Measurements from ENCODE around the gene ACAP3. TPM values are rescaled to one million over a fixed set of nuclear protein-coding genes. Genes with fewer than 3 reads are reported as not detected.
"Not testable (repeated sequence)": the region's sequence is repeated elsewhere in the genome, so short reads cannot be mapped to it uniquely, and the experiment has no call there.

Gene ACAP3
- polyA plus RNA-seq, 1 donor, result 54.6 TPM

- DNase-seq, result no peak
Measured at GRCh38 chr1:1260843-1261560, 46.7 kb downstream of the ACAP3 start.

DNA sequence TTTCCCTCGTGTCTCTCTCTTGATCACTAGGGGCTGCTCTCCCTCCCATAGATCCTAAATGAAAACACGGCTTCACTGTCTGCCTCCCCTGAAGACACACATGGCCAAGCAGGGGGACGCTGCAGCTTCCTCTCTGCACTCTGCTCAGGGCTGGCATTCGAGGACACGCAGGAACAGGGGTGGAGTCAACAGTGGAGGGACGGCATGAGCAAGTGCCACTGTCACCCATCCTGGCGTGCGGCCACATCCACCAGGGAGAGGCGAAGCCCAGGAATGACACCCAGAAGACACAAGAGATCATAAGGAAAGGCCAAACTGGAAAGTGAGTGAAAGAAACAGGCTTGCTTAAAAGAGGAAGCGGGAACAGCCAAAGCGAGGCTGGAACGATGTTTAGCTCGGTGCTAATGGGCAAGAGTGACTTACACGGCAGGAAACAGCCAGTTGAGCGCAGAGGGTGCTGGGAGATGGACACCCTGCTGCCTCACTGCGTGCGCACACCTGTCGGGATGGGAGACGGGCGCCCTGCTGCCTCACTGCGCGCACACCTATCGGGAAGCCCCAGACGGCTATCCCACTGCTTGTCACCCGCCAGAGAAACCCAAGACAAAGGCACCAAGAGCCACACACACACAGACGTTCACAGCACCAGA, 47.7 kb downstream of the ACAP3 start:
- no peak for DNase-seq

GRCh38 chr1:1259540-1259939, 48.2 kb downstream of the ACAP3 start:
- DNase-seq, result no peak

DNA sequence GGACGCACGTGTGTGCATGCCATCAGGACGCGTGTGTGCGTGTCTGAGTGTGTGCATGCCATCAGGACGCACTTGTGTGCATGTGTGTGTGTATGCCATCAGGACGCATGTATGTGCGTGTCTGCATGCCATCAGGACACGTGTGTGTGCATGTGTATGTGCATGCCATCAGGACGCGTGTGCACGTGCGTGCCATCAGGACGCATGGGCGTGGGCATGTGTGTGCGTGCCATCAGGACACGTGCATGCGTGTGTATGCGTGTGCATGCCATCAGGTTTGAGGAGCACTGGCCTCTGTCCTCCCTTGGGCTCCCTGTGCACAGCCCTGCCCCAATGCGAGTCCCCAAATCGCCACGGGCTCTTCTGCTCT, 48.6 kb downstream of the ACAP3 start:
- DNase-seq, result no peak

DNA sequence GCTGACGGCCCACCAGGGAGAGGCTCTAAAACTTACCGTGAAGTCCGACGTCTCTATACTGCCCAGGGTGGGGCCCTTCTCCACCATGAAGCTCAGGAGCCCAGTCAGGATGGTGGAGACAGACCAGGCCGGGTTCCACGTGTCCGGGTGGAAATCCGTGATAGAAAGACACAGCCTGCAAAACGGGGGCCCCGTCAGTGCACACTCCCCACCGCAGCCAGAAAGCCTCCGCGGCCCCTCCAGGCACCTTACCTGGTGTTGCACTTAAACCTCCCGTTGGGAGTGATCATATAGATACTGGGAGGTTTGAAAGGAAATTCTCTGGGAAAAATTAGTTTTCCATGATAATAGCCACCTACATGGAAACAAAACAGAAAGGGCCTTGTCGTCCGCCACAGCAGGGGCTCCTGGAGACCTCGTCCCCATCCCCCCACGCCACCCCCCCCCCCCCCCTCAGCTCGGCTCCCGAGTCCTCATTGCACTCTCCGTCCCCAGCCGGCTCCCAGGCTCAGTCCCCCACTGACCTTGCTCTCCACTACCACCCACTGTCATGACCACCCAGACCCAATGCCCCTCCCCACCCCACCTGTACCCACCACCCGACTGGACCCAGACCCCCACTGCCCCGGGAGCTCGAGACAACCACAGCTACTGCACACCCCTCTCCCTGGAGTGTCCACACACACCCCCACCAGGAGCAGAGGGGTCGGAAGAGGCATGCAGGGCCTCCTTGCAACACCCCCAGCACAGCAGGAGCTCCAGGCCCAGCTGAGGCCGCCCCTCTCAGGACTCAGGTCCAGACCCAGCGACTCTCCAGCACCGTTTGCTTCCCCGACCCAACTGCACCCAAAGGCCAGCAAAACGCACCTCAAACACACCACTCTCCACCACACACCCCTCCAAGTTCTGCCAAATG, 50.5 kb downstream of the ACAP3 start:
- DNase-seq, result no peak

DNA sequence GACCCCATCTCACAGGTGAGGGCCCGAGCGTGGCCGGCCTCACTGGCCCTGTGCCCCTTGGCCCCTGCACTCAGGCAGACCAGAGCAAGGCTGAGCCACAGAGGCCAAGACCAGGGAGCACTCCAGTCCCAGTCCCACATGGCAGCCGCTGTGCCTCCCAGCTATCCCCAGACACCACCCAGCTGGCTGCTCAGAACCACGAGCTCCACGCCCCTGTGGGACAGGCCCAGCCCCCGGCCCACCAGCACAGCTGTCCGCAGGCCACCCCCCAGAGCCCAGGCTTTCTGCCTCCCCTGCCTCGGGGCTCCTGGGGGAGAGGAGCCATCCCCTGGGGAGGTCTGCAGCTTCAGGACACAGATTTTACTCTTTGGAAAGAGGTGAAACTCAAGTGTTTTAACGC, 52.1 kb downstream of the ACAP3 start:
- DNase-seq, result no peak

DNA sequence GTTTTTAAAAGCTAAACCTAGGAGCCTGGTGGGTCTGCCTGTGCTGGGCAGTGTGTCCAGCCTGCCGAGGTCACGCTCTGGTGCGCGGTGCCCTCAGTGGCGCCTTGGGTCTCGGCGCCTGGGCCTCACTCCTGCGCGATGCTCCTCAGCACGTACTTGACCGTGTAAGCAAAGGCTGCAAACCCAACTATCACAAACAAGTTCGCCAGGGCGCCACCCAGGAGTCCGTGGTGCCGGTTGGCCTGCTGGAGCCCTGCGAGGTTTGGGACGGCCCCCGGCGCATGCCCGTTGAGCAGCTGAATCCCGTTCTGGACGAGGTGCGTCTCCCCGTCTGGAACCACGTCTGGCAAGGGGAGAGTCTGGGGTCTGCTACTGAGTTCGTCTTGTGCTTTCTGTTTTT, 52.7 kb downstream of the ACAP3 start:
- no peak for DNase-seq

GRCh38 chr1:1254667-1254998, 53.1 kb downstream of the ACAP3 start:
- DNase-seq, result no peak

DNA sequence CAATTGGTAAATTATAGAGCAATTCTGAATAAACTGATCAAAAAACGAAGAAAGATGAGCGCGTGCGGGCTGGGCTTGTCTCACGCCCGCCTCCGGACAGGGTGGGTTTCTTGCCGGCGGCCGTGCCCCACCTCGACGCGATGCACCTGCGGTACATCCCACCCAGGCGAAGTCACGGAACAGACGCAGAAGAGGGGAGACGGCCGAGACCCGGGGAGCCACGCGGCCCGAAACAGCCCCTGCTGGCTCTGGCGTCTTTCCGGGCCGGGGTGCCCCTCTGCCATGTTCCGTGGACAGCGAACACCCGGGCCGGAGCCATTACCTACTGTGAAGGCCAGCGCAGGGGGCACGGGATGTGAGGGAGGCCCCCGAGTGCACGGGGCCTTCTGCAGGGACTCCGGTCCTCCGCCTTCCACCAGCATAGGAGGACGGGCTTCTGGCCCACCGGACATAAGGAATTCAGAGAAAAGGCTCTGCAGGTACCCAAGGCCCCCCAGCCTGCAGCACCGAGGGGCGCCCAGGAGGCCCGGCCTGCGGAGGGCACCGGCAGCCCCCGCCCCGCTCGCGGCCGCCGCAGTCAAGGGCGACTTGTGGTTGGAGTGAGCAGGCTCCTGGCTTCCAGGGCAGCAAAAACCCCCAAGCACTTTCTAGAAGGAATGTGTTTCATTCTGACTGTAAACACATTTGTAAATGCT, 53.6 kb downstream of the ACAP3 start:
- DNase-seq, result no peak

DNA sequence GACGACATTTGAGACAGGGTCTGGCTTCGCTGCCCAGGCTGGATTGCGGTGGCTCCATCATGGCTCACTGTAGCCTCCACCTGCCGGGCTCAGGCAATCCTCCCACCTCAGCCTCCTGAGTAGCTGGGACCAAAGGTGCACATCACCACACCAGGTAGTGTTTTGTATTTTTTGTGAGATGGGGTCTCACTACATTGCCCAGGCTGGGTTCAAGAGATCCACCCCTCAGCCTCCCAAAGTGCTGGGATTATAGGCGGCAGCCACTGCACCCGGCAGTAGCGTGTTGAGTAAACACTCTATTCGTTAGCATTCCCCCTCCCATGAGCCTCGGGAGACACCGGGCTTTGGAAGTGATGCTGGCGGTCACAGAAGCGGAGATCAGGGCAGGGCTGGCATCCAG, 54.4 kb downstream of the ACAP3 start:
- no peak for DNase-seq

DNA sequence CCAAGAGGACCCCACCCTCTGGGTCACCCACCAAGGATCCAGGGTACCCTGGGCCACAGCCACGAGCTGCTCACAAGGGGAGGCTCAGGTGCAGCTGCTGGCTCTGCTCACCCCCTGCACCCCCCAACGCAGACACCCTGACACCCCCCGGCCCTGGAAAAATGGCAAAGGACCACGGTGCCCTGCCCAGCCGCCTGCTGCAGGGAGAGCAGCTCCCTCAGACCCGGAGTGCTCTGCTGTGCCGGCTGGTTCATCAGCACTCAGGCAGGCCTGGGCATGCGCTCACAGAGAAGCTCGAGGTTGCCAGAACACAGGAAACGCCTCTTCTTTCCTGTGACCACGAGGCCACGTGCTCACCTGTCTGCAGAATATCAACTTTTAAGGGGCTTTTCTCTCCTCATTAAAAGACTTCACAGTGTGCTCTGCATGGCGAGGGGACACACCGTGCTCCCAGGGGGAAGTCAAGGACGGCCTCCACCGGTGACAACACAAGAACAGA, 56.9 kb downstream of the ACAP3 start:
- DNase-seq, result no peak

GRCh38 chr1:1248009-1248913, 59.5 kb downstream of the ACAP3 start:
- not testable (repeated sequence) for DNase-seq

DNA sequence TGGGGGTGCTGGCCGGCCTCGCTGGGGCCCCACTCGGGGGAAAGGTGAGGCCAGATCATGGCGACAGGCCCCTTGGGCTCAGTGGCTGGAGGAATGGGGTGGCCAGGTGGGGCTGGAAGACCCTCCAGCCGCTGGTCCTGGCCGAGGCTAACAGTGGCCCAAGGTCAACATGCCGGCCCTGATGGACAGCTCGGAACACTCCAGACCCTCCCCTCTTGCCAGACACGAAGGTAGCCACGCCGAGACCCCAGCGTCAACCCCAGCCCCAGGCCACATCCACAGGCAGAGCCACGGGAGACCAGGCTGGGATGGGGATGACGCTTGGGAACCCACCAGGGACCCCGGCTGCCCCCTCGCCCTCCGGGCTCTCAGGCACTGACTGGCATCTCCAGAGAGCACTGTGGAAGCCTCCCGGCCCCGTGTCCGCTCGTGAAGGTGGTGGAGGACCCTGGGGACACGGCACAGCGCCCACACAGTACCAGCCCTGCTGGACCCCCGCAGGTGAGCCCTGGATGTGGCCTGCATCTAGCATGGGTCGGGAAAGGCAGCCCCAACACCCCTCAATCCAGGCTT, 60.3 kb downstream of the ACAP3 start:
- no peak for DNase-seq

DNA sequence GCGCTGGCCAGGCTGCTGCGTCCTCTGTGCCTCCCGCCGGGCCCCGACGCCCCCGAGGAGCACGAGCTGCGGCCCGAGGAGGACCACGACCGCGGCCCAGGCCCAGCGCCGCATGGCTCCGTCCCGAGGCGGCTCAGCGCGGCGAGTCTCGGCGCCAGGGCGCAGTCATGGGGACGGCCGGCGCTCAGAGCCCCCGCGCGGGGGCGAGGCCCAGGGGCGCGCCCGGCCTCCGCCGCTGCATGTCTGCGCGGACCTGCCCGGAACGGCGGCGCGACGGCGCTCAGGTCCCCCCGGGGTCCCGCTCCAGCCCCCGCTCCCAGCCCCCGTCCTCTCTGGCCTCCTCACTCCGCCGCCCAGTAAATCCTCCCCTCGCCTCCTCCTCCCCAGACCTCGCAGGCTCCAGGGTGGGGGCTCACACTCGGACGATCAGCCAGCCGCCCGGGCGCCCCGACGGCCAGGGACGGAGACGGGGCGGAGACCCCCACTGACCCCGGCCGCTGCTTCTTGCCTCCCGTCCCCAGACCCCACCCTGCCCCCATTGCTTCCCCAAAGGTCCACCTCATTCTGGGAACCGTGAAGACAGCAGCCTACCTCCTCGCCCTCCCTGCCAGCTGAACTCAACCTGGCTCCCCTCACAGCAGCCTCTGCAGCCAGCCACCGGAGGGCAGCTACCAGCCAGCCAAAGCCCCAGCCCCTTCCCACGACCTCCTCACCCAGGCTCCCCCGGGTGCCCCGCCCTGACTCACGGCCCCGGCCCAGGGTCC, 61.0 kb downstream of the ACAP3 start, which contains the start of gene C1QTNF12:
Gene C1QTNF12, minus strand, starts transcription at position 146 of the 764 bp plus-strand sequence. Its CDS starts 32 bp downstream, at position 114.
- no peak for DNase-seq

GRCh38 chr1:1245817-1246576, 61.7 kb downstream of the ACAP3 start:
- DNase-seq, result no peak

- no peak for DNase-seq
Measured at GRCh38 chr1:1245178-1245816, 62.4 kb downstream of the ACAP3 start.

DNA sequence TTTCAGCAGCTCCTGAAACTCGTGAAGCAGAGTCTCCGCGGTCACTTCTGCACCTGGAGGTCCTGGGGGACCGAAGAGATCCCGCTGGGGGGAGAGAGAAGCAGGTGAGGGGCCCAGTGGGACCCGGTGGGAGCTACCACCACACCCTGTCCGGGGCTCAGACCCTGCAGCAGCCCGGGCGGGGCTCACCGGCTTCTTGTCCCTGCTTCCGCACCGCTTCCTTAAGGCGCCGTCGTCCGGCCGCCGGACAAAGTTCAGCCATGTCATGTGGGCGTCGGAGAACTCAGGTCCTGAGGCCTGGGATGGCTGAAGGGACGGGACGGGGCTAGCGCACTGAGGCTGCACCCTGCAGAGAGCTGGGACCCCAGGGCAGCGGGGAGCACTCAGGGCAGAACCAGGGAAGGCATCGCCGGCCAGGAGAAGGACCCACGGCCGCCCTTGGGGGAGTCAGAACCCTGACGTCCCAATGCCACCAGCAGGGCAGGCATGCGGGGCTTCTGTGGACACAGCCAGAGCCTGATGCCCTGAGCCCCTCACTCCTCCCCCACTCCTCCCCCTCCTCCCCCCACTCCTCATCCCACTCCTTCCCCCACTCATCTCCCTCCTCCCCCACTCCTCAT, 63.4 kb downstream of the ACAP3 start:
- no peak for DNase-seq

GRCh38 chr1:1243807-1244191, 63.9 kb downstream of the ACAP3 start:
- DNase-seq, result no peak

DNA sequence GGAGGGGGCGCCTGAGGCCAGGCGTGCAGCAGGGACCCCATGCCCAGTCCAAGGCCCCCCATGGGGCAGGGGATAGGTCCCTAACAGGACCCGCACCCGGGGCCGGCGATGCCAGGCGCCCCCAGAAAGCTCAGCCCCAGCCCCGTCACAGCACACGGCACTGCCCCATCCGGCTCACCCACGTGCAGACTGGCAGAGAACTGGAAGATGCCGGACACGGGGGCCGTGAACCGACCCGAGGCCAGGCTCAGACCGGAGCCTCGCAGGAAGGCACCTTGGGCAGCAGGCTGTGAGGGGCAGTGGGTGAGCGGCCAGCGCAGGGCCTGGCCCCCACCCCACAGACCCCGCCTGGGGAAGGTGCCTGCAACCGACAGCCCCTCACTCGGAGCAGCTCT, 64.5 kb downstream of the ACAP3 start:
- no peak for DNase-seq

Measured in hindlimb muscle (tissue), 1 donor.